COLO829 (cell line): ENCODE results near the gene ISOC2.
"Not testable (repeated sequence)": the region's sequence is repeated elsewhere in the genome, so short reads cannot be mapped to it uniquely, and the experiment has no call there.

Experiments
- DNase-seq: peaks from one replicate; pipeline ENCODE4 v3.0.0; 2012; ENCODE audit warnings: low spot score

ISOC2 gene

GRCh38 chr19:55440411-55441105, 20.9 kb downstream of the ISOC2 start:
- peak; percentile 53 for DNase-seq

GRCh38 chr19:55439052-55439451, 22.4 kb downstream of the ISOC2 start:
- DNase-seq, result no peak

GRCh38 chr19:55437410-55437809, 24.0 kb downstream of the ISOC2 start:
- peak; percentile 77 for DNase-seq

GRCh38 chr19:55436847-55437246, 24.6 kb downstream of the ISOC2 start:
- DNase-seq, result no peak

GRCh38 chr19:55435020-55435419, 26.4 kb downstream of the ISOC2 start:
- no peak for DNase-seq

GRCh38 chr19:55434356-55434919, 27.0 kb downstream of the ISOC2 start:
- DNase-seq, result no peak

GRCh38 chr19:55433292-55433691, 28.1 kb downstream of the ISOC2 start:
- DNase-seq, result no peak

- no peak for DNase-seq
These were observed 29.0 kb downstream of the ISOC2 start for GRCh38 chr19:55432241-55432959.

GRCh38 chr19:55431183-55431582, 30.3 kb downstream of the ISOC2 start:
- no peak for DNase-seq

- DNase-seq, result peak; percentile 88
These were observed 35.4 kb downstream of the ISOC2 start for GRCh38 chr19:55426042-55426441.

GRCh38 chr19:55424518-55424917, 36.9 kb downstream of the ISOC2 start:
- DNase-seq, result no peak

- no peak for DNase-seq
These were observed 38.0 kb downstream of the ISOC2 start for GRCh38 chr19:55423225-55424005.

GRCh38 chr19:55421281-55421680, 40.2 kb downstream of the ISOC2 start:
- not testable (repeated sequence) for DNase-seq

- DNase-seq, result no peak
These were observed 41.7 kb downstream of the ISOC2 start for GRCh38 chr19:55419624-55420236.

GRCh38 chr19:55419103-55419502, 42.3 kb downstream of the ISOC2 start:
- no peak for DNase-seq

- peak; percentile 70 for DNase-seq
These were observed 43.3 kb downstream of the ISOC2 start for GRCh38 chr19:55418185-55418584.

GRCh38 chr19:55410168-55410567, 51.3 kb downstream of the ISOC2 start:
- no peak for DNase-seq

GRCh38 chr19:55409179-55409578, 52.3 kb downstream of the ISOC2 start:
- DNase-seq, result not testable (repeated sequence)

GRCh38 chr19:55408533-55408872, 52.9 kb downstream of the ISOC2 start:
- no peak for DNase-seq

- DNase-seq, result peak; percentile 100
These were observed 53.5 kb downstream of the ISOC2 start for GRCh38 chr19:55407800-55408532.

- not testable (repeated sequence) for DNase-seq
These were observed 54.0 kb downstream of the ISOC2 start, which contains the start of gene UBE2S for GRCh38 chr19:55407550-55407799. TSS of gene UBE2S (minus strand) at chr19:55407788. CDS start at chr19:55407589, 199 bp downstream.
